ENCODE data around the gene ALKBH4. TPM values are rescaled to one million over a fixed set of nuclear protein-coding genes. Genes with fewer than 3 reads are reported as not detected.
"Not testable (repeated sequence)": the region's sequence is repeated elsewhere in the genome, so short reads cannot be mapped to it uniquely, and the experiment has no call there.

The ALKBH4 gene
- polyA plus RNA-seq, 1 experiment = 4.3 TPM

DNA sequence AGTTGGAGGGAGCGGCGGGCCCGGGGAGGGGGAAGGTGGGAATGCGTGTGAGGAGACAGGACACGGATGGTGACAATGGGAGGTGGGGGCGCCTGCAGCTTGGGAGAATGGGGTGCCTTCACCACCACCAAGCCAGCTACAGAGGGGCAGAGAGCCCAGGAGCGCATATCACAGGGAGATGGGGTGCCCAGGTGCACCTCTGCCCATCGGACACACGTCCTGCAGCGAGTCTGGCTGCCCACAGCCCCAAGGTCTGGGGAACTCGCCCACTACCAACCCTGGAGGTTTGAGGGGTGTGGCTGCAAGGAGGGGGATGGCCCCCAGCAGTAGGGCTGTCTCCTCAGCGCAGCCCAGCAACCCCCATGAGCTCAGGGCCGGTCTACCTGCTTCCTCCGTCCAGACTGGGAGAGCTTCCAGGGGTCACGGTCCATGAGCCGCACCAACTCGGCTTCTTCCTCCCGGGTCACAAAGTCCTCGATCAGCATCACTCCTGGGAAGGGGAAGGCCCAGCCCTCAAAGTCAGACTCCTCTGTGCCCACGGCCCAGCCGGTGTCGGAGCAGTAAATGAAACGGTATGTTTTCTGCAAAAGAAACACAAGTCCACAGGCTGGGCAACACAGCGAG lies 5.3 kb downstream of the ALKBH4 start:
- no peaks in the 10 kb centered on the region for H3K27me3 ChIP-seq (ENCODE audit: control insufficient read depth, insufficient read depth, low read length)
- H3K9me3 ChIP-seq (ENCODE audit: control insufficient read depth, insufficient read depth, low read length) = no peaks in the 10 kb centered on the region; the same call in 1 of the 2 replicates
- H3K27ac ChIP-seq (ENCODE audit: low read depth, low read length) = no peak overlapping the region
- H3K4me3 ChIP-seq (ENCODE audit: low read depth, low read length) = no peak overlapping the region
- POLR2A ChIA-PET = no interaction called here
- DNase-seq (ENCODE audit: low read depth, low spot score) = no peak
- TF ChIP-seq, protein P1, sequence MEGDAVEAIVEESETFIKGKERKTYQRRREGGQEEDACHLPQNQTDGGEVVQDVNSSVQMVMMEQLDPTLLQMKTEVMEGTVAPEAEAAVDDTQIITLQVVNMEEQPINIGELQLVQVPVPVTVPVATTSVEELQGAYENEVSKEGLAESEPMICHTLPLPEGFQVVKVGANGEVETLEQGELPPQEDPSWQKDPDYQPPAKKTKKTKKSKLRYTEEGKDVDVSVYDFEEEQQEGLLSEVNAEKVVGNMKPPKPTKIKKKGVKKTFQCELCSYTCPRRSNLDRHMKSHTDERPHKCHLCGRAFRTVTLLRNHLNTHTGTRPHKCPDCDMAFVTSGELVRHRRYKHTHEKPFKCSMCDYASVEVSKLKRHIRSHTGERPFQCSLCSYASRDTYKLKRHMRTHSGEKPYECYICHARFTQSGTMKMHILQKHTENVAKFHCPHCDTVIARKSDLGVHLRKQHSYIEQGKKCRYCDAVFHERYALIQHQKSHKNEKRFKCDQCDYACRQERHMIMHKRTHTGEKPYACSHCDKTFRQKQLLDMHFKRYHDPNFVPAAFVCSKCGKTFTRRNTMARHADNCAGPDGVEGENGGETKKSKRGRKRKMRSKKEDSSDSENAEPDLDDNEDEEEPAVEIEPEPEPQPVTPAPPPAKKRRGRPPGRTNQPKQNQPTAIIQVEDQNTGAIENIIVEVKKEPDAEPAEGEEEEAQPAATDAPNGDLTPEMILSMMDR (IDR thresholded peaks at IDR 0.05; ENCODE audit: low read depth, low read length) = no peak
- CTCF ChIA-PET = no interaction called here

DNA sequence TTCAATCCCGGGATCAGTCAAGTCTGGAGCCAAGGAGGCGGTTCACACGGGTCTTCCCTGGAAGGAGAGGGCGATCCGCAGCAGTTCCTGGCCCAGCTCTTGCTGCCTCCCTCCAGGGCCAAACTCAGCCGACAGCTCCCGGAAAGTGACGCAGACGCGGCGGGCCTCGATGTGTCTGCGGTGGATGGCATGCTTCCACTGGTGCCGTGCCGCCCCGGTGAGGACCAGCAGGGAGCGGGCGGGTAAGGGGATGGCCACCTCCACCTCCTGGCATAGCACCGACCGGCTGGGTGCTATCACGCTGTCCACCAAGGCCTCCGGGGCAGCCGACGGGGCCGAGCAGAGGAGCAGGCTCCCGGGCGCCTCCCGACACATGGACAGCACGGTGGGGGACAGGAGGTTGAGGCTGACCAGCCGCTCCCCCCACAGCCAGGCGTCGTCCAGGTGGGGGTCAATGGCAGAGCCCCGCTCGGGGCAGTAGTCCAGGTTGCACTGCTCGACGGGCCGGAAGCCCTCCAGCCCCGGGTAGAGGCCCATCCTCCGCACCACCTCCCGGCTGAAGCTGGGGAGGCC lies 7.2 kb downstream of the ALKBH4 start:
- CTCF ChIA-PET = interaction anchor here (1.5 kb wide), 1 partner anchor 10 kb away, joined by 9 read pairs; no protein-coding TSS in a partner anchor
- H3K27ac ChIP-seq (ENCODE audit: low read depth, low read length) = peak overlapping the region; percentile 11
- H3K27me3 ChIP-seq (ENCODE audit: control insufficient read depth, insufficient read depth, low read length) = no peaks in the 10 kb centered on the region
- no peak for DNase-seq (ENCODE audit: low read depth, low spot score)
- TF ChIP-seq, protein P1 (IDR thresholded peaks at IDR 0.05; ENCODE audit: low read depth, low read length) = no peak
- H3K9me3 ChIP-seq (ENCODE audit: control insufficient read depth, insufficient read depth, low read length) = no peaks in the 10 kb centered on the region; the same call in 1 of the 2 replicates
- POLR2A ChIA-PET = no interaction called here
- H3K4me3 ChIP-seq (ENCODE audit: low read depth, low read length) = no peak overlapping the region

DNA sequence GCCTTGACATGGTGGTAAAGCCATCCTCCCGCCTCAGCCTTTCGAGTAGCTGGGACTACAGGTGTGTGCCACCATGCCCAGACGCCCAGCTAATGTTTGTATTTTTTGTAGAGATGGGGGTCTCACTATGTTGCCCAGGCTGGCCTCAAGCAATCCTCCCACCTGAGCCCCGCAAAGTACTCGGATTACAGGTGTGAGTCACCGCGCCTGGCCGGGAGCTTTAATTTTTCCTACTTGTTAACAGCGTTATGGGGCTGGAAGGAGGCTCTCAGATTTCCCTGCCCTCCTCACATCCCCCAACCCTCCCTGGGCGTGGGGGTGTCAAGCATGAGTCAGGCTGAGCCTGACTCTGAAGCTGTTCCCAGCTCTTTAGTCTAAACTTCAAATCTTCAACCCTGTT lies 8.3 kb downstream of the ALKBH4 start:
- Histone ChIP-seq H3K4me3 (ENCODE audit: low read depth, low read length) (no peak overlapping the region), H3K27me3 (ENCODE audit: control insufficient read depth, insufficient read depth, low read length) (no peaks in the 10 kb centered on the region), H3K9me3 (ENCODE audit: control insufficient read depth, insufficient read depth, low read length) (no peaks in the 10 kb centered on the region; the same call in 1 of the 2 replicates), H3K27ac (ENCODE audit: low read depth, low read length) (peak overlapping the region; percentile 39)
- CTCF ChIA-PET = interaction anchor here (0.5 to 1.5 kb wide), 4 partner anchors 9 to 21 kb away, joined by 3 to 9 read pairs (median 4); no protein-coding TSS in a partner anchor
- POLR2A ChIA-PET = interaction anchor here (0.7 kb wide), 1 partner anchor 11 kb away, joined by 5 read pairs; no protein-coding TSS in a partner anchor
- DNase-seq (ENCODE audit: low read depth, low spot score) = no peak
- TF ChIP-seq, protein P1 (IDR thresholded peaks at IDR 0.05; ENCODE audit: low read depth, low read length) = no peak

DNA sequence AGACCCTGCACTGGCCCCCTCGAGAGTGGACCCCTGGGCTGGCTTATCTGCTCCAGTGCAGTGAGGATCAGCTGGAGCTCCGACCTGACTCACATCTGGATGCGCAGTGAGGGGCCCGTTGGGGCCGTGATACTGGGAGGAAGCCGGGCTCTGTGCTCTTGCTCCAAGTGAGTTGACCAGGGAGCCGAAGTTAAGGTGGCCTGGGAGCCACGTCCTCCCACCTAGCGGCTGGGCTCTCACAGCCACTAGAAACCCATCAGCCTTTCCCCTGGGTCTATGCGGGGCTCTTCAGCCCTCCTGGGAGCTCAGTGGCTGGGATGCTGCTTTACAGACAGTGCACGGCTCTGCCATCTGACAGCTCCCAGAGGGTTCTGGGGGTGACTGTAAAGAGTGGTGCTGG lies 9.1 kb downstream of the ALKBH4 start:
- no peak for DNase-seq (ENCODE audit: low read depth, low spot score)
- no peak overlapping the region for H3K27ac ChIP-seq (ENCODE audit: low read depth, low read length)
- ChIA-PET POLR2A (interaction anchor here (0.9 to 1.1 kb wide), 2 partner anchors 15 to 22 kb away, joined by 3 read pairs; no protein-coding TSS in a partner anchor), CTCF (interaction anchor here (1.5 kb wide), 1 partner anchor 12 kb away, joined by 9 read pairs; no protein-coding TSS in a partner anchor)
- TF ChIP-seq, protein P1 (IDR thresholded peaks at IDR 0.05; ENCODE audit: low read depth, low read length) = no peak
- no peaks in the 10 kb centered on the region; the same call in 1 of the 2 replicates for H3K9me3 ChIP-seq (ENCODE audit: control insufficient read depth, insufficient read depth, low read length)
- no peaks in the 10 kb centered on the region for H3K27me3 ChIP-seq (ENCODE audit: control insufficient read depth, insufficient read depth, low read length)
- no peak overlapping the region for H3K4me3 ChIP-seq (ENCODE audit: low read depth, low read length)

DNA sequence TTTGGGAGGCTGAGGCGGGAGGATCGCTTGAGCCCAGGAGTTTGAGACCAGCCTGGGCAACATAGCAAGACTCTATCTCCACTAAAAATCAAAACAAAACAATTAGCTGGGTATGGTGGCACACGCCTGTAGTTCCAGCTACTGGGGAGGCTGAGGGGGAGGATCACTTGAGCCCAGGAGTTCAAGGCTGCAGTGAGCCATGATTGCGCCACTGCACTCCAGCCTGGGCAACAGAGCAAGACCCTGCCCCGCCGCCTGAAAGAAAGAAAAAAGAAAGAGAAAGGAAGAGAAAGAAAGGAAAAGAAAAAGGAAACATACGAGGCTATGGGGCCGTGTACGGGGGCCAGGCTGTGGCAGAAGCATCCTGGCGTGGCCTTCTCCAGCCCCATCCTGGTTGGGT lies 9.7 kb downstream of the ALKBH4 start:
- H3K27me3 ChIP-seq (ENCODE audit: control insufficient read depth, insufficient read depth, low read length); H3K4me3 ChIP-seq (ENCODE audit: low read depth, low read length); H3K9me3 ChIP-seq (ENCODE audit: control insufficient read depth, insufficient read depth, low read length); CTCF ChIA-PET; H3K27ac ChIP-seq (ENCODE audit: low read depth, low read length); DNase-seq (ENCODE audit: low read depth, low spot score): not testable (repeated sequence)
- POLR2A ChIA-PET = interaction anchor here (0.9 to 1.1 kb wide), 2 partner anchors 15 to 21 kb away, joined by 3 read pairs; no protein-coding TSS in a partner anchor
